Peyer's patch (tissue), 4 donors: Measurements from ENCODE around the gene TBC1D9B. TPM values are rescaled to one million over a fixed set of nuclear protein-coding genes. Genes with fewer than 3 reads are reported as not detected.

Experiments used
- DNase-seq, 3 donors: peaks; one replicate each; pipeline ENCODE4 v3.0.0-alpha.2; 2017 to 2019
- H3K27ac ChIP-seq, 4 donors: fragments of 200-600 bp; sonication (generic); one replicate each; pipeline ENCODE4 v1.5.1; 2016 to 2019
- H3K27me3 ChIP-seq, 2 donors: fragments of 200-600 bp; sonication (generic); one replicate each; pipeline ENCODE4 v1.5.1; 2019
- H3K36me3 ChIP-seq, 3 donors: fragments of 200-600 bp; sonication (generic); one replicate each; pipeline ENCODE4 v1.5.1; 2016 to 2019
- H3K4me1 ChIP-seq, 4 donors: fragments of 200-600 bp; sonication (generic); one replicate each; pipeline ENCODE4 v1.5.1; 2016 to 2019
- H3K4me3 ChIP-seq, 4 donors: fragments of 200-600 bp; sonication (generic); 1 replicate in 3 of 4; 2 replicates in 1 of 4; pipeline ENCODE4 v1.5.1; 2016 to 2019; ENCODE audit warnings: mild to moderate bottlenecking in 1 of 4
- H3K9me3 ChIP-seq, 4 donors: fragments of 200-600 bp; sonication (generic); one replicate each; pipeline ENCODE4 v1.5.1; 2016 to 2019; ENCODE audit warnings: mild to moderate bottlenecking in 1 of 4
- CTCF ChIP-seq, 6 experiments: fragments of 450-650 bp in 4 of 6; fragments of 200-600 bp in 2 of 6; sonication (generic) in 1 of 6; IDR thresholded peaks; one replicate each; pipeline ENCODE4 v1.5.1; 2017 to 2019; ENCODE audit warnings: antibody characterized with exemption in 6 of 6, mild to moderate bottlenecking in 3 of 6, moderate library complexity in 1 of 6
- POLR2A ChIP-seq, 2 donors: fragments of 450-650 bp; IDR thresholded peaks; one replicate each; pipeline ENCODE4 v1.5.1; 2017; ENCODE audit warnings: antibody characterized with exemption in 2 of 2, mild to moderate bottlenecking in 2 of 2, moderate library complexity in 2 of 2
- total RNA-seq, 4 donors: library from RNA; depleted of rRNA; stranded (reverse); fragments of >200 nt; gene quantifications; one replicate each; pipeline ENCODE4 v1.1.0, GENCODE V29; 2016

TBC1D9B gene
- total RNA-seq, 4 donors from 2014 or later = 89.7 to 281 (median 186) TPM

GRCh38 chr5:179902763-179903158, 4.9 kb downstream of the TBC1D9B start:
- no peak for DNase-seq
- no peak overlapping the region for H3K27ac ChIP-seq
- TF ChIP-seq CTCF (IDR thresholded peaks at IDR 0.05) = no peak
- no peak for TF ChIP-seq POLR2A (IDR thresholded peaks at IDR 0.05)
- H3K36me3 ChIP-seq = peaks cover 0 to 52% (median 0%) of the 10 kb centered on the region in 3 donors
- H3K27me3 ChIP-seq = no peaks in the 10 kb centered on the region
- H3K4me3 ChIP-seq = no peak overlapping the region
- no peaks in the 10 kb centered on the region for H3K9me3 ChIP-seq
- H3K4me1 ChIP-seq = peaks cover 0 to 11% (median 4%) of the 10 kb centered on the region in 4 donors

- H3K36me3 ChIP-seq = peaks cover 0 to 58% (median 0%) of the 10 kb centered on the region in 3 donors
Measured at GRCh38 chr5:179901915-179902762, 5.6 kb downstream of the TBC1D9B start.

GRCh38 chr5:179901462-179901861, 6.2 kb downstream of the TBC1D9B start:
- Histone ChIP-seq H3K4me1 (peaks cover 0 to 5% (median under 1%) of the 10 kb centered on the region in 4 donors), H3K4me3 (no peak overlapping the region), H3K9me3 (no peaks in the 10 kb centered on the region), H3K27ac (no peak overlapping the region), H3K27me3 (no peaks in the 10 kb centered on the region), H3K36me3 (peaks cover 0 to 65% (median 0%) of the 10 kb centered on the region in 3 donors)
- TF ChIP-seq POLR2A (IDR thresholded peaks at IDR 0.05) = no peak
- TF ChIP-seq CTCF (IDR thresholded peaks at IDR 0.05) = no peak
- no peak for DNase-seq

More at GRCh38 chr5:179901915-179902762, 5.6 kb downstream of the TBC1D9B start:
- no peak for TF ChIP-seq CTCF (IDR thresholded peaks at IDR 0.05)
- no peak for TF ChIP-seq POLR2A (IDR thresholded peaks at IDR 0.05)
- Histone ChIP-seq H3K27me3 (no peaks in the 10 kb centered on the region), H3K4me3 (no peak overlapping the region), H3K4me1 (peaks cover 0 to 11% (median 4%) of the 10 kb centered on the region in 4 donors), H3K9me3 (no peaks in the 10 kb centered on the region), H3K27ac (no peak overlapping the region)
- DNase-seq = no peak

GRCh38 chr5:179900711-179901110, 7.0 kb downstream of the TBC1D9B start:
- H3K27me3 ChIP-seq = no peaks in the 10 kb centered on the region
- no peak overlapping the region for H3K27ac ChIP-seq
- TF ChIP-seq POLR2A (IDR thresholded peaks at IDR 0.05) = no peak
- TF ChIP-seq CTCF (IDR thresholded peaks at IDR 0.05) = no peak
- peaks cover 0 to 72% (median 0%) of the 10 kb centered on the region in 3 donors for H3K36me3 ChIP-seq
- H3K4me1 ChIP-seq = no peaks in the 10 kb centered on the region
- H3K4me3 ChIP-seq = no peak overlapping the region
- no peaks in the 10 kb centered on the region for H3K9me3 ChIP-seq
- no peak for DNase-seq

- no peak for DNase-seq
- peaks cover 0 to 76% (median 0%) of the 10 kb centered on the region in 3 donors for H3K36me3 ChIP-seq
- H3K4me3 ChIP-seq = no peak overlapping the region
Measured at GRCh38 chr5:179900206-179900605, 7.5 kb downstream of the TBC1D9B start.

More at GRCh38 chr5:179900206-179900605, 7.5 kb downstream of the TBC1D9B start:
- Histone ChIP-seq H3K27me3 (no peaks in the 10 kb centered on the region), H3K9me3 (no peaks in the 10 kb centered on the region), H3K27ac (no peak overlapping the region), H3K4me1 (no peaks in the 10 kb centered on the region)
- no peak for TF ChIP-seq POLR2A (IDR thresholded peaks at IDR 0.05)
- no peak for TF ChIP-seq CTCF (IDR thresholded peaks at IDR 0.05)
